ENCODE results near the gene AMELX. TPM values are rescaled to one million over a fixed set of nuclear protein-coding genes. Genes with fewer than 3 reads are reported as not detected.

Gene AMELX
- total RNA-seq, 2 donors from 2014 or later = not detected

DNA sequence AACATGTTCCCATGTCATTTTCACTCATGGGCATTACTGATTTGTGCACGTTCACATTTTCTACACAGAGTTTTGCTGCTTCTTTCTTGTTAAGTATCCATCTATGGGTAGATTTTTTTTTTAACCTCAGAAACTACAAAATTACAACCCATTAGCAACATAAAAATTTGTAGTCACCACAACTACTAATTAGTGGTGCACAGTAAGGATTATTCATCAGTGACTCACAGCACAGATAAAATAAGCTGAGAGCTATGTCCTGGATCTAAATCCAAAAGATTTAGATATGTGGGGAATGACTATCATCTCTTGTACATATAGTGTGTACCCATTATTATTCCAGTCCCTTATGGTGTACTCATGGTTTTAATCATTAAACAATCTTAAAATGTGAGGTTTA, 19.7 kb upstream of the AMELX start:
- Histone ChIP-seq H3K4me3 (ENCODE audit: low read length) (no peak overlapping the region), H3K9me3 (ENCODE audit: control insufficient read depth, low read length) (no peaks in the 10 kb centered on the region), H3K27ac (ENCODE audit: low read depth, low read length) (no peak overlapping the region), H3K36me3 (ENCODE audit: control insufficient read depth, insufficient read depth, low read length) (no peaks in the 10 kb centered on the region), H3K4me1 (ENCODE audit: control insufficient read depth, insufficient read depth, low read length) (peaks cover 2% of the 10 kb centered on the region), H3K9ac (ENCODE audit: extremely low read depth, low read length, poor library complexity, severe bottlenecking) (no peak overlapping the region), H3K27me3 (ENCODE audit: control insufficient read depth, insufficient read depth, low read length, poor library complexity, severe bottlenecking) (no peaks in the 10 kb centered on the region)
- Mint-ChIP-seq H3K36me3 (ENCODE audit: low read depth) (no peaks in the 10 kb centered on the region), H3K9me3 (peaks cover 36% of the 10 kb centered on the region), H3K4me3 (no peak overlapping the region), H3K27ac (no peak overlapping the region), H3K27me3 (ENCODE audit: insufficient read depth) (no peaks in the 10 kb centered on the region), H3K4me1 (peaks cover 9% of the 10 kb centered on the region)
- TF ChIP-seq, protein P1, sequence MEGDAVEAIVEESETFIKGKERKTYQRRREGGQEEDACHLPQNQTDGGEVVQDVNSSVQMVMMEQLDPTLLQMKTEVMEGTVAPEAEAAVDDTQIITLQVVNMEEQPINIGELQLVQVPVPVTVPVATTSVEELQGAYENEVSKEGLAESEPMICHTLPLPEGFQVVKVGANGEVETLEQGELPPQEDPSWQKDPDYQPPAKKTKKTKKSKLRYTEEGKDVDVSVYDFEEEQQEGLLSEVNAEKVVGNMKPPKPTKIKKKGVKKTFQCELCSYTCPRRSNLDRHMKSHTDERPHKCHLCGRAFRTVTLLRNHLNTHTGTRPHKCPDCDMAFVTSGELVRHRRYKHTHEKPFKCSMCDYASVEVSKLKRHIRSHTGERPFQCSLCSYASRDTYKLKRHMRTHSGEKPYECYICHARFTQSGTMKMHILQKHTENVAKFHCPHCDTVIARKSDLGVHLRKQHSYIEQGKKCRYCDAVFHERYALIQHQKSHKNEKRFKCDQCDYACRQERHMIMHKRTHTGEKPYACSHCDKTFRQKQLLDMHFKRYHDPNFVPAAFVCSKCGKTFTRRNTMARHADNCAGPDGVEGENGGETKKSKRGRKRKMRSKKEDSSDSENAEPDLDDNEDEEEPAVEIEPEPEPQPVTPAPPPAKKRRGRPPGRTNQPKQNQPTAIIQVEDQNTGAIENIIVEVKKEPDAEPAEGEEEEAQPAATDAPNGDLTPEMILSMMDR (conservative IDR thresholded peaks at IDR 0.05) = no peak
- WGBS, 2 experiments (ENCODE audit: insufficient coverage in 1 of 2, insufficient read length in 1 of 2) = 100% methylated on average over 1 of the region's 1 CpG; no CpG with 5 or more reads in 1 of the 2 experiments
- DNase-seq = no peak

DNA sequence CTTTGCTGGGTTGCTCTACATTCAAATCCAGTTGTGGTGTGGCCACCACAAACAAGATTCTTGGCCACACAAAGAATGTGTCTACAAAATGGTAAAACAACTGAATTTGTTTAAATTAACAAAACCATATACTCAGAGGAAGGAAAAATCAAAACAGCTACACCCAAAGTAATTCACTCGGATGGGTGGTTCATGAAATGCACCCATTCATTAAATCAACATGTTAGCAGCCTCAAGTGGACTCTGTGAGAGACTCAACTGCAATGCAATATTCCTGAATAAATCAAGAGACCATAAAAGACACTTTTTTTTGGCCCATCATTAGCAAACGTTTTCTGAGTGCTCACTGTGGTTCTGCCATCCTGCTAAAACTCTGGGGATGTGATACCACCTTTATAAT, 11.2 kb upstream of the AMELX start:
- no peak overlapping the region for H3K27ac Mint-ChIP-seq

DNA sequence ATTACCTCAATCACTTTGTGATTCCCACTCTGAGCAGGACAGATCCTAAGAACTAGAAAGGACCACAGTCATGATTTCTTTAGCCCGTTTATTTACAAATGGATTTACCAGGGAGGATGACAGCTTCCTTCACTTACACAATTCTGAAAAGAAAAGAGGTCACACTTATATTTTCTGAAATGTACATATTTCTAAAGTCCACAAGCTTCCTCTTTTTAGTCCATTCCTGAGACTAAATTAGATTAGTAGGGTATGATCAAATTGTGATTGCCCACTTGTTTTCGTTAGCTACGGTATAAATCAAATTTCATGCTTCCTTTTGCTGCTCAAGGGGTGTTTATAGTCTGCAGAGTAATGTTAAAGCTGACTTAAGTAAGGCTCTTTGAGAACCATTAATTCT, 7.6 kb upstream of the AMELX start:
- TF ChIP-seq, protein P1 (conservative IDR thresholded peaks at IDR 0.05) = no peak
- DNase-seq = no peak
- H3K36me3 ChIP-seq (ENCODE audit: control insufficient read depth, insufficient read depth, low read length) = no peaks in the 10 kb centered on the region
- no peaks in the 10 kb centered on the region for H3K4me1 ChIP-seq (ENCODE audit: control insufficient read depth, insufficient read depth, low read length)
- Mint-ChIP-seq H3K27me3 (ENCODE audit: insufficient read depth) (no peaks in the 10 kb centered on the region), H3K36me3 (ENCODE audit: low read depth) (no peaks in the 10 kb centered on the region), H3K27ac (no peak overlapping the region), H3K4me1 (no peaks in the 10 kb centered on the region), H3K4me3 (no peak overlapping the region), H3K9me3 (peaks cover 41% of the 10 kb centered on the region)
- no peaks in the 10 kb centered on the region for H3K27me3 ChIP-seq (ENCODE audit: control insufficient read depth, insufficient read depth, low read length, poor library complexity, severe bottlenecking)
- H3K9ac ChIP-seq (ENCODE audit: extremely low read depth, low read length, poor library complexity, severe bottlenecking) = no peak overlapping the region
- no peak overlapping the region for H3K27ac ChIP-seq (ENCODE audit: low read depth, low read length)
- H3K4me3 ChIP-seq (ENCODE audit: low read length) = no peak overlapping the region
- WGBS, 2 experiments (ENCODE audit: insufficient coverage in 1 of 2, insufficient read length in 1 of 2) = 94% methylated on average over 2 of the region's 3 CpGs; no CpG with 5 or more reads in 1 of the 2 experiments
- no peaks in the 10 kb centered on the region for H3K9me3 ChIP-seq (ENCODE audit: control insufficient read depth, low read length)

More for the DNA sequence above, 11.2 kb upstream of the AMELX start:
- Mint-ChIP-seq H3K4me1 (no peaks in the 10 kb centered on the region), H3K9me3 (peaks cover 35% of the 10 kb centered on the region), H3K36me3 (ENCODE audit: low read depth) (no peaks in the 10 kb centered on the region), H3K4me3 (no peak overlapping the region), H3K27me3 (ENCODE audit: insufficient read depth) (no peaks in the 10 kb centered on the region)
- Histone ChIP-seq H3K9me3 (ENCODE audit: control insufficient read depth, low read length) (no peaks in the 10 kb centered on the region), H3K4me3 (ENCODE audit: low read length) (no peak overlapping the region), H3K27me3 (ENCODE audit: control insufficient read depth, insufficient read depth, low read length, poor library complexity, severe bottlenecking) (no peaks in the 10 kb centered on the region), H3K27ac (ENCODE audit: low read depth, low read length) (no peak overlapping the region), H3K9ac (ENCODE audit: extremely low read depth, low read length, poor library complexity, severe bottlenecking) (no peak overlapping the region), H3K4me1 (ENCODE audit: control insufficient read depth, insufficient read depth, low read length) (no peaks in the 10 kb centered on the region), H3K36me3 (ENCODE audit: control insufficient read depth, insufficient read depth, low read length) (no peaks in the 10 kb centered on the region)
- 77% methylated on average over 2 of the region's 2 CpGs; no CpG with 5 or more reads in 1 of the 2 experiments for WGBS, 2 experiments (ENCODE audit: insufficient coverage in 1 of 2, insufficient read length in 1 of 2)
- TF ChIP-seq, protein P1 (conservative IDR thresholded peaks at IDR 0.05) = no peak
- DNase-seq = no peak

Data from endodermal cell (in vitro differentiated cells).